Stimulated activated CD8-positive, alpha-beta memory T cell treated with anti-CD3 and anti-CD28 coated beads, Interleukin-15, amount 100 ng/mL, for 1 hour (primary cell): ENCODE data around the gene BOC.

Source experiments
- DNase-seq: peaks from one replicate; pipeline ENCODE4 v3.0.0-alpha.2; 2020; ENCODE audit warnings: low read depth

BOC gene

DNA sequence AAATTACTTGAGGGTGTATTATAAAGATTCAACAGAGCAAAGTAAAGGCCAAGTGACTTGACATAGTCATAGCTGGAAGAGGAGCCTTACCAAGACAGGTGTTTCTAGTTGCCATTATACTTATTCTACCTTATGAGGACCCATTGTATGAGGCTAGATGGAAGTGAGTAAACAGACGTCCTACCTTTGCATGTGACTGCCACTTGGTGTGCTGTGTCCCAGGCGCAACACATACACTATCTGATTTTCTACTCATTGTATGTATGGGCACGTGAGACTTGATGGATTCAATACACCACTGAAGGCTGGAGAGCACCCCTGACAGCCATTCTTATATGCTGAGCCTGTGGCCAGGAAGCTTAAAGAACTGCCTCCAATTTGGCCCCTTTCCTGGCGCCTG, 40.5 kb downstream of the BOC start:
- DNase-seq = no peak

DNA sequence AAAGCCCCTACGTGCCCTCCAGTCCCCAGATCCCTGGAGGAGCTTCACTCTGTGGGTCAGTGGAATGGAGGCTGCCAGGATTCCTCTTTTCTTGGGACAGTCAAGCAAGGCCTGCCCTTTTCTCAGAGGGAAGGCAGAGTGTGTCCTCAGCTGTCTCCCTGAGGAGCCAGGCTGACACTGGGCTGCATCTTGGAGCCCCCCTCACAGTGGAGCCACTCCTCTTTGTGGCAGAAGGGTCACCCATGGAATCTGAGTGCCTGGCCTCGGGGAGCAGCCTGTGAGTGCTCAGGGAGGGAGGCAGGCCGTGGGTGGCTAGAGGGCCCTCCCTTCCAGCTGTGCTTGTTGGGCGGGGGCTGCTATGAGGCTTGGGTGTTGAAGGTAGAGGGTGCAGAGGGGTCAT, 41.2 kb downstream of the BOC start:
- DNase-seq = no peak

DNA sequence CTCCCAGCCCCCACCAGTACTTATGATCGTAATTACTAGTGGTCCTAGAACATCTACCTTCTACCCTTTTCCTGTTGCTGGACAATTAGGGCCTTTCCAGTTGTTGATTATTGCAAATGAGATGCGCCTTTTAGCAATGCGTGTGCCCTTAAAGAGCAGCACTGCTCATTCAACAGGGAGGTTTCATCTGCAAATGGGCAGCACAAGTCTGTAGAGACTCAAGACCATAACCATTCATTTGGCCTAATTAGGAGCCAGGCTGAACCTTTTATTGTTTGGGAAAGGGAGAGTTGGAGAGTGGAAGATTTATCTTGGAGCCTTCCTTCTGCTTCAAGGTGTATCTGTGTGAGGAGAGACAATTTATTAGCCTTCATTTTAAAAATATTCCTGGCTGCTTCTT, 42.3 kb downstream of the BOC start:
- DNase-seq = no peak

DNA sequence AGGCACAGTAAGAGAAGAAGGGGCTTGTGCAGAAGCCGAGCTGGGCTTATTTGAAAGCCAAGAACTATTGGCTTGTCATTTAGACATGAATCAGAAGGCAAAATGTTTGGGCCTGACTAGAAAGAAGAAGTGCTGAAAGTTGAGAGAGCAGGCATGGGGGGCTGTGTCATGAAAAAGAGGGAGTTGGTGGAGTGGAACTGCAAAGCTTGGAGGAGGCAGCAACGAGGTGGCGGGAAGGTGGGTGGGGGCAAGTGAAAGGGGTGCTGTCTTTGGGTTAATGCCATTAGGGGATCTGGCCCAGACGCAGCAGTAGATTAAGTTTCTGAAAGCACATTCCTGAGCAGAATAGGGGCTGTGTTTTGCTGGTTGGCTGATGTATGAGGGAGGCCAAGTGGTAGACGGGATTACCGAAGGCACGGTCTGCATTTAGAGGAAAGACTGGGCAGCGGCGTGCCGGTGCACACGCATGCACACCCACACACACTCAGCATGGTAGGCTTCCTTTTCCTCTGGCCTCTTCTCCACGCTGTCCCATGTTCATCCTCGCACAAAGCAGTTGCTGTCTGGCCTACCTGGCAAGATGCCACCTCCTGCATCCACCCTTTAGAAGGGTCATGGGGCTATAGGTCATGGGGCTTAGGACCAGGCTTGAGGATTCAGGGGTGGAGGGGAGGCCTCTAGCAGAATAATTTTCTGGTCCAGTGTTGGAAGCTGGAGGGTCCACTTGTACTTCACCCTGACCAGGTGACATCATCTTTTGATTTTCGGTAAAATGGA, 43.0 kb downstream of the BOC start:
- DNase-seq = no peak

DNA sequence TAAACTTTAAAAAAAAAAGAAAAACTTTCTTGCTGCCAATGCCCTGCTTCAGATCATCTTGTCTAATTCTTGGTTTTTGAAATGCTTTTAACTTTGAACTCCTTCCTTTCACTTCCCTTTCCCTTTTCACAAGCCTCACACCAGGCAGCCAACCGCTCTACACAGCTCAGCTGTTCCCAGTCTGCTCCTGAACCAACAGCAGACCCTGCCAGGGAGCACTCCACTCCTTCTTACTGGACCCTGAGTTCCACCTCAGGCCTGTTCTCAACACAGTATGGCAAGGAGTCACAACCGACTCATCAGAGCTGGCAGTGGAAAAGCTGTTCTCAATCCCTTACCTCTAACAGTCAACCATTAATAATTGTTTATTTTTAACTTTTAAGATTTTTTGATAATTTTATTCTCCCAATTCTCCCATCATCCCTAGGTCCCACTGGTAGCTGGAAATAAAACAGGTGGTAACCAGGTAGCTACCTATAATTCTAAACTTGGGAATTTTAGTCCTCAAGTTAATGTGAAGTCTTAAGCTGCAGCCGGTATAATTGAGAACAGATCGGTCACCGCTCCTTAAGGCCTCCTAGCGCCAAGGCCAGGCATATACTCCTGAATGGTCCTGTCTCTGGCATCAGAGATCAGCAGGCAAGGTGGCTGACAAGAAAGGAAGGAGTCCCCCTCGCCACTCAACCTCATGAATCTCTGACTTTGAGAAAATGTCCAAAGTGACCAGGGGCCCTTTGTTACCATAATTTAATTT, 43.9 kb downstream of the BOC start:
- DNase-seq = no peak

DNA sequence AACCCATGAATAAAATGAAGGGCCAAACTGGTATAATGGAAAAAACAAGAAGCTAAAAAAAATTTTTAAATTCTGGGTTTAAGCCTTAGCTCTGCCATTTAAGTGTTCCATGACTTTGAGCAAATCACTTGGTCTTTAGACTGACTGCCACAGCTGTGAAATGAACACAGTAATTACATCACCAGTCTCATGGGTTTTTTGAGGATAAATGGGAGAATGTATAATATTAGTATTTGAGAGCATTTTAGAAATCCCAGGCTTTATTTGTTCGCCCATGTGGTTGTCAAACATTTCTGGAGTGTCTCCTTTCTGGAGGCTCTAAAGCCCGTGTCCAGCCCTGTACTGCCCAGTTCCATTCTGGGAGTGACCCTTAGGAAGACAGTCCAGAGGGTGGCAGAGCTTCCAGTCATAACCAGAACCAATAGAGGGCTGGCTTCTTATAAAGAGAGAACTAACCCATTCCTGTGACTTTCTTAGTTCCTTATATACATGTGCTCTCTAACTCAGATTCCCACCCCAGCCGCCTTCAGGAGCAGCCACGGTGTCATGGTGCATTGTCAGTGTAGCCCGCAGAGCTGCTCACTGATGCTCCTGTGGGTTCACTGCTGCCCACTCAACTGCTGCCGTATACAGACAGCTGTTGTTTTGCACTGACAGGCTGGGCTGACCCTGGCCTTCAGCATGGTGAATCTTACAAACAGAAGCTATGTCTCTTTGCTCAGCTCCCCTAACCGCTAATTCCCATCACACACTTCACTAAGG, 44.7 kb downstream of the BOC start:
- DNase-seq = no peak

DNA sequence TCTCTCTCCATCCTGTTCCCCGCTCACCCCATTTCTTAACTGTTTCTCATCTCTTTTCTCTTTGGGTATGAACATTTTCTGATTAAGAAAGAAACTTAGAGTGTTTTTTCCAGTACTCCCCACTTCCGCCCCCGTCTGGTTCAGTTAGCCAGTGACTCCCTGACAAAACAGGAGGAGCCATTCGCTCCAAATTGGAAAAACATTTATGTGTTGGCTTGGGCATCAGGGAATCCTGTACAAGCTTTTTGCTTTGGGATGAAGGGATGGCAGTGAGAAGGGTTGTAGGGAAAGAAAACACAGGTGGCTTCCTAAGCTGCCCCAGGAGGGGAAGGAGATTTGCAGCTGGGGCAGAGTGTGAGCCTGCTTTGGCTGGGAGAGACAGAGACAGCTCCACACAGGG, 47.0 kb downstream of the BOC start:
- DNase-seq = no peak

DNA sequence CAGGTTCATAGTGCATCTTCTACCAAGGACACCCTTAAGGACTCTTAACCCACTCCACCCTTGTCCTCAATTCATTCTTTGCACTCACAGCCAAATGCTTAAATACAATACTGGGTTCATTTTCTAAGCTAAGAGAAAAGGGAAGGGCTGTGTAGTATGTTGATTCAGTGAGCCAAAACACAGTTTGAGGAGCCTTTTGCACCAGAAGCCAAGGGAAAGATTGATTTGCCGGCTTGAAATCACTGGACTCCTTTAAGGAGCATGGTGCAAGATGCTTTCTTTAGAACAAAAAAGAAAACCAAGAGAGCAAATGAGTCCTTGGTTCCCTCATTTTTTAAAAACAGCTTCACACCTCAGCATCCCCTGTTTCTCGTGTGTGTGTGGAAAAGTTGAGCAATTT, 47.8 kb downstream of the BOC start:
- no peak for DNase-seq

DNA sequence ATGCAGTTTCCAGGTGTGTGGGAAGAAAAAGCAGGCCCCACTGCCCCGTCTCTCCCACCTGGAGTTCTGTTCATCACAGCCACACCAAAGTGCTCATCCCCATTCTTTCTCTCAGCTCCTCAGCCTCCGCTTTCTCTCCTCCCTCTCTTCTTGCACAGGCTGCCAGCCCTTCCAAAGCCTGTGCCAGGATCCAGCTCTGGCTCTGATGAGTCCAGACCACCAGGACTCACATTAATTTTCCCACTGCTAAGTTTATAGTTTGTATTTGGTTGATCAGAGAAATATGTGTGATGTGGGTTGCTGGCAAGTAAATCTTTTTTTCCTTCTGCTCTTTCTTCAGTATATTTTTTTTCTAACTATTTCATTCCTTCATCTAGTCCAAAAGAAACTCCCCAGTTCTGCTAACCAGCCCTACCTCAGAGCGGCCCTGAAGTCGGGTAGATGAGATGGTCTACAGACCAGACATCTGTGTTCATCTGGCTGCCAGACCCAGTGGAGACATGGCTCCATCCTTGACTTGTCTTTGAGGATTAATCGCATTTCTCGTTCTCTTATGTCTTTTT, 49.8 kb downstream of the BOC start:
- DNase-seq = no peak

DNA sequence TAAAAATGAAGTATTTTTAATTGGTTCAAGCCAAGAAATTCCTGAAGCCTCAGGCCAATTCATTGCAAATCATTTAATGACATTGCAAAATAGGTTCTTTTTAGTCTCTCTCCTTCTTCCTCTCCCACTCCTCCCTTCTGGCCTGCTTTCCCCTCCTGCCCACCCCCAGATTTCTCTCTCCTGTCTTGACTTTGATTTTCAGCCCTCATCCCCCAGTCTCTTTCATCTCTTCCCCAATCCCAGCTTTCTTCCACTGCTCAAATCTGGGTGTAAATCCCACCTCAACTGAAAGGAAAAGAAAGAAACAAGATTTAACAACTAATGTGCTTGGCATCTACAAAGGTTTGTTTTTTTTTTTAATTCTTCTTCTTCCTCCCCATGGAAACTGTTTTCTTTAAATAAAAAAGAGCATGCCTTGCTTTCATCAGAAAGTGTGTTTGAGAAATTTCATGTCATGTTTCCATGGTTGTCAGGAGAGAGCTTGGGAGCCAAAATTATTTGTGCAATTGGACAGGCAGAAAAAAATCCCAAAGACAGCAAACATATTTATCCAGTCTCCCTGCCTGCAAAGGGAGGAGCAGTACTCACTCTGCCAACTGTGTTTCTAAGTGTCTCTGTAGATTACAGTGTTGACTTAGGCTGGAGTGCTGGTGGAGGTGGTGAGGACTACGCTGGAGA, 50.4 kb downstream of the BOC start:
- no peak for DNase-seq

DNA sequence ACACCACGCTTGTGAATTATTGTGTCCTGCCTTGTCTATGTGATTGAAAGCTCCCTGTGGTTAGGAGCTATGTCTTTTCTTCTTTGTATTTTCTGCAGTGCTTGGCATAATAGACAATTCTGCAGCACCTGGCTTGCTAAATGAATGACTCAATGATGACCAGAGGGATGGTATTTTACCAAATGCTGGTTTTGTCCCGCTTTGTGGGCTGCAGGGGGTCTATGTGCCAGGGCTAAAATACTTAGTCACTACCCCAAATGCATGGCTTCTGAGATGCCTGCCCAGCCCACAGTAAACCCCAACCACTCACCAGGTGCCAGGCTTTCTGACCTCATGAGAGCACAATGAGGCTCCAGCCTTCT, 50.9 kb downstream of the BOC start:
- no peak for DNase-seq

DNA sequence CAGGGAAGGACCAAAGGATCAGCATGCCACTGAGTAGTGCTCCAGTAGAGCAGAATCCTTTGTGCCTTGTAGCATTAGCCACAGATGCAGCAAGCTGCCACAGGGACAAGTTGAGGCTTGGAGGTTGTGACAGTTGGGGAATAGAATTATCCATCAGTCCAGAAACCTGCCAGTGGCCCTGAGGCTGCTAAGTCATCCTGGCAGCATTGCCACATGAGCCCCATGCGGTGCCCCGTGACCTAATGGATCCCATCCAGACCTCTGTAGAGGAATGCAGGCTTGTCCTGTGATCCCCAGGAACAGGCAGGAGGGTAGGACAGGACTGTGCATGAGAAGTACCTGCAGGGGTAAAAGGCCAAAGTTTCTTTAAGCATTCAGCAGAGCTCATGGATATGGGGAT, 51.7 kb downstream of the BOC start:
- no peak for DNase-seq

DNA sequence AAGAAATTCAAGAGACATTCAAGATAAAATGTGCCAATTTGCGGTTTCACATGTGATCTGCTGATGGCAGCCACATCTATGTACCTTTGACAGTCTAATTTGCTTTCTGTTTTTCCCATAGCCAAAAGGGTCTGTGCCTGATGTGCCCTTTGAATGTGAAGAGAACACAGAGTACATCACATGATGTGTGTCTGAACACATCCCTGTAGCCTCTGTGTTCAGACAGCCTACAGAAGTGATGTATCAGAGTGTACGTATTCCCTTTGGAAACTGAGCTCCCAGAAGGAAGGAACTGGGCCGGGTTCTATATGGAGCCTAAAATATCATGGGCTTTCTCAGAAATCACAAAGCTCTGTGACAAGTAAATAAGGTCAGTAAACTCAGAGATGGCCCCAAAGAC, 52.4 kb downstream of the BOC start:
- DNase-seq = no peak

DNA sequence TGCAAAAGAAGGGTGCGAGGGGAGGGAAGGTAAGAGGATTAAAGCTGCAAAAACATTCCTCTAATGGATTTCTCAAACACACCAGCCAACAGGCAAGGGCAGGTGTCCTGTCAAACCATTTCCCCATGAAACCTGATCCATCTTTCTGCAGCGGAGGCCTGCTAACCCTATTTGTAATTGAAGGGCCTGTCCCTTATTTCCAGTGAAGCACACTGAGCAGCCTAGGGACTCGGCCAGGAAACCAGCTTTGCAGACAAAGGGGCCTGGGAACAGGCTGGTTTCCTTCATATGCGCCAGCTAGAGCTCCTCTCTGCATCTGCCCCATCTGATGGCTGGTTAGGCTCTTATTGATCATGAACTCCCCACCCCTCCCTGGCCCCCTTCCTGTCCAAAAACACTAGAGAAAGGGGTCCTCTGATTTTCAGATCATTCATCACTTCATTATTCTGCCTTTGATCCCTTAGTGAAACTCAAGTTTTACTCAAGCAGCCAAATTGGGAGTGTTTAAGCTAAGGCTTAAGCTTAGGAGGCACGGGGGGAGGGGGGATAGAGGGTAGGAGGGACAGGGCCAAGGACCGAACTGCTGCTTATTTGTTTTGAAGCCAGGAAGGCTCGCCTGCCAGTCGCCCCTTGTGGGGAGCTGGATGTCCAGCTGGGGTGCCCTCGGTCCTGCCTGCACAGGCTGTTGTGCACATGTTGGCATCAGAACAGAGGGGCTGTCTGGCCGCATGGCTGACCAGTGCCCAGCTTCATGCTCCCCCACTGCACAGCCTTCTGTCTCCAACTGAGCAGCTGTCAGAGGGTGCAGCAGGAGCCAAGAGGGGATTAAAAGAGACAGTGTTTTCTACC, 53.1 kb downstream of the BOC start:
- no peak for DNase-seq

DNA sequence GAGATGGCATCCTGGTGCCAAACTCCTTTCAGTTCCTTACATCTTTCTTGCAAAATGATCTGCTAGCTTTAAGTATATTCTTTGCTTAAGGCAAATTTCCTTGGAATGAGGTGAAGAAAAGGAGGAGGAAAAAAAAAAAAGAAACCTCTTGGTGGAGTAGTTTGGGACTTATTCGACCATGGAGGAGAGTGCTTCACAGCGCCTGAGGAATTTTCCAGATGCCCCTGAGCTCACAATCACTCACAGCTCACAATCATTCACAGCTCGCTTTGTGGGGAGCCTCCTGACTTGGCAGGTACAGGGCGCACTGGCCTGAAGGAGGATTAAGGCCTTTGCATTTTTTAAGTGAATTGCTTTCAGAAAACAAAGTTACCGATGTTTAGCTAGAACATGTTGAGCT, 53.9 kb downstream of the BOC start:
- no peak for DNase-seq

DNA sequence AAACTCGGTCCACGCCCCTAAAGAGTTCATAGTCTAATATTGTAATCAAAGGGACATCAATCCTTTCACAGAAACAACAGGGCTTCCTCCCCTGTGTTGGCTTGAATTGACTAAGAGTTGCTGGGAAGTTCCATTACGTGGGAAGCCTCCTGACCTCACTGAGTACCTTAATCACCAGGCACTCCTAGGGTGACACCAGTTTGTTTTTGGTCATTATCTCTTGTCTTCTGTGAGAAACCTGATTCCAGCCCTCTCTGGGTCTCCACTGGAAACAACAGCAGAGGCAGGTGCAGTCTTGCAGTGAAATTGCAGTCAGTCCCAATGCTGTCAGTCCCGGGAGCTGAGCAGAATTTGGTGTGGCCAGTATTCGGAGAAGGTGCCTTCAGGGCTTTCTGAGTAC, 55.4 kb downstream of the BOC start:
- DNase-seq = no peak

DNA sequence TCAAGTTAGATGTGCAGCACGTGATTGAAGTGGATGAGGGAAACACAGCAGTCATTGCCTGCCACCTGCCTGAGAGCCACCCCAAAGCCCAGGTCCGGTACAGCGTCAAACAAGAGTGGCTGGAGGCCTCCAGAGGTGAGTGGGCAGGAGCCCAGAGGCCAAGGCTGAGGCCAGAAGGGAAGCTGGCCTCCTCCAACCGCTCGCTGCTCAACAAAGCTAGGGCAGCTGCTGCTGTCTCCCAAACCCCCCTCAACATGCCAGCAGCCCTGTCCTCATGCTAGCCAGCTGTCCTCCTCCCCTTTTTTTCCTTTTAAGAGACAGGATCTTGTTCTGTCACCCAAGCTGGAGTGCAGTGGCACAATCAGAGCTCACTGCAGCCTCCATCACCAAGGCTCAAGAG, 57.0 kb downstream of the BOC start:
- DNase-seq = no peak

DNA sequence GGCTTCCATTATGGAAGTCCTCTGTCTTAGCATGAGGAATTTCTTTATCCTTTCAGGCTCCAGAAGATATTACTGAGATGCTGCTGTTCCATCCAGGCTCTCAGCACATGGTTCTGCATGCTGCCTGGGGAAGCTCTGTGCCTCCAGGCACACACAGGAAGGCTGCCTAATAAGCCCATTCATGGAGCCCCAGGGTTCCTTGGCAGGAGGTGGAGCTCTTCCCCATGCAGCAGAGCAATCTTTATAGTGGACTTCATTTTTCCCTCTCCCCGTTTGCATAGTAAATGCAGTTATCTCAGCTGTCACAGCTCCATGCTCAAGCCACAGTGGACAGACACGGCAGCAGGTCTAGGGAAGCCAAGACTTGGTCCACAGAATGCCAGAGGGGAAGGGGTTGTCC, 57.6 kb downstream of the BOC start:
- no peak for DNase-seq

DNA sequence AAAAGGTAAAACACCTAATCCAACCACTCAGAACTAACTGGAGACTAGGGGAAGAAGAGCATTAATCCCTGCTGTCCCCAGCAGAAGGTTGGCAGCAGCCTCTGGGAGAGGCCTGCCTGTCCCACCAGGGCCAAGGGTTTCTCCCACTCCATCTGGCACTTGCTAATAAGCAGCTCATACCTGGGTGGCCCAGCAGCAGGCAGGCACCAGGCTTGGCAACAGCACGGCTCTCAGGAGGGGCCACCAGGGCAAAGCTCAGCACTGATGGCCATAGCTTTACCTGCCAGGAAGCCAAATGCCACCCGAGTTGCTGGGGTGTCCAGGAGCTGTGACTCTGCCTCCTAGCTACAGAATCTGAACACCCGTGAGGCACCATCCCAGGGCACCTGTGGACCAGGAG, 58.3 kb downstream of the BOC start:
- DNase-seq = no peak

DNA sequence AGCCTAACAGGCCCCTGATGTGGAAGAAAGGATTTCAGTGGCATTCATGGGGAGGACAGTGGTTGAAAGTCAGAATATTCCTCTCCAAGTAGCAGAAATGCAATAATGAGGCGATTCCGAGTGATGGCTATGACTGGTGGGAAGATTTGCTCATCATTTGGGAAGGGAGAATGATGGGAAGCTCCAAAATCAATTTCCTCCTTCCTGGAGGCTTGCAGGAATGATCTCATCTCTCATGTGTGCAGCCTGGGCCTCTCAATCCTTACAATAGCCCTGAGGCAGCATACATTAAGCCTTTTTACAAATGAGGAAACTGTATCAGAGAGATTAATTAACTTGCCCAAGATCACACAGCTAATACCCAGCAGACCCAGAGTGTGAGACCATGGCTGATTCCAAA, 58.7 kb downstream of the BOC start:
- no peak for DNase-seq

DNA sequence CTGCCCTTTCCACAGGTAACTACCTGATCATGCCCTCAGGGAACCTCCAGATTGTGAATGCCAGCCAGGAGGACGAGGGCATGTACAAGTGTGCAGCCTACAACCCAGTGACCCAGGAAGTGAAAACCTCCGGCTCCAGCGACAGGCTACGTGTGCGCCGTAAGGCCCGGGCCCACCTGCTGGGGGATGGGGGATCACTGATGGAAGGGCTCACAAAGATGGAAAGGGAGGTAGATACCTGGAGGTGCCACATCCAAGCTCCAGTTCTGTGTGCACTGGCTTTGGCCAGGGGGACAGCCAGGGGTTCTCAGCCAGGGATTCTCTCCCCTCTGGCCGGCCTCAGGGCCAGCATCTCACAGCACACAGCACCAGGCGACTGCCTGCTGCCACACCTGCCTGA, 59.4 kb downstream of the BOC start:
- no peak for DNase-seq
